K562 (cell line): Measurements from ENCODE around the gene MICAL2. TPM values are rescaled to one million over a fixed set of nuclear protein-coding genes. Genes with fewer than 3 reads are reported as not detected.

Source experiments
- ATAC-seq: fragments of 200-7000 bp; cut with Tn5 transposase; 3 replicates; pipeline ENCODE4 v1.9.1; 2020; ENCODE audit warnings: moderate library complexity
- BruUV-seq: library from RNA; stranded (reverse); fragments of 400-500 nt; replicated peaks from 2 replicates; lab custom pipeline; 2021; lab: Mats Ljungman, UMichigan
- CTCF ChIA-PET: fragments of 300-600 bp; formaldehyde crosslinking; extraction: SDS; loops from one replicate; lab custom pipeline; 2021; ENCODE audit warnings: low intra/inter-chr PET ratio; lab: Yijun Ruan, JAX
- POLR2A ChIA-PET: fragments of 300-600, 350-650 bp; sonication (Branson Sonifier 250); formaldehyde crosslinking; extraction: SDS; loops from one replicate; lab custom pipeline; 2021; ENCODE audit warnings: antibody characterized with exemption, inconsistent platforms; lab: Yijun Ruan, JAX
- DNase-seq, 4 experiments: peaks; one replicate each; pipeline versions ENCODE4 v3.0.0 to v3.0.0-alpha.2; 2011 to 2018; ENCODE audit warnings: low spot score in 3 of 4, mixed read lengths in 3 of 4; ENCODE audit errors: extremely low read depth in 1 of 4
- FAIRE-seq: peaks from 2 replicates; lab custom pipeline; 2011; peaks lifted over from hg19 to GRCh38; lab: Jason Lieb, UNC
- H2AFZ ChIP-seq: 2 replicates; pipeline ENCODE4 v1.6.0; 2011; ENCODE audit warnings: low read depth, low read length, control low read depth, inconsistent platforms
- H3K27ac ChIP-seq: fragments of 200-600 bp; 3 replicates; pipeline ENCODE4 v1.8.0; 2011; ENCODE audit warnings: low read depth, mild to moderate bottlenecking, control low read depth, inconsistent platforms, low read length, moderate library complexity, mixed read lengths; ENCODE audit errors: extremely low read depth
- H3K27me3 ChIP-seq, 2 experiments: fragments of 300-600 bp in 1 of 2; 2 replicates in 1 of 2; 3 replicates in 1 of 2; pipeline versions ENCODE4 v1.6.0 to v1.8.0; 2011; ENCODE audit warnings: inconsistent platforms in 2 of 2, low read length in 2 of 2, mild to moderate bottlenecking in 1 of 2, mixed read lengths in 1 of 2, moderate library complexity in 1 of 2; ENCODE audit not compliant: control insufficient read depth in 2 of 2, insufficient read depth in 2 of 2
- H3K36me3 ChIP-seq: fragments of 300-600 bp; 3 replicates; pipeline ENCODE4 v1.8.0; 2011; ENCODE audit warnings: mild to moderate bottlenecking, low read length, inconsistent platforms; ENCODE audit not compliant: control insufficient read depth, insufficient read depth
- H3K4me1 ChIP-seq, 2 experiments: fragments of 200-600 bp in 1 of 2; replicated peaks in 1 of 2; 2 replicates in 1 of 2; 3 replicates in 1 of 2; pipeline versions ENCODE4 v1.5.1 to v1.8.0; 2011; ENCODE audit warnings: inconsistent platforms in 2 of 2, low read length in 2 of 2, mild to moderate bottlenecking in 1 of 2, mixed read lengths in 1 of 2, moderate library complexity in 1 of 2; ENCODE audit not compliant: control insufficient read depth in 2 of 2, insufficient read depth in 2 of 2
- H3K4me2 ChIP-seq: 2 replicates; pipeline ENCODE4 v1.6.1; 2011; ENCODE audit warnings: low read length, control low read depth, inconsistent platforms, mixed read lengths; ENCODE audit not compliant: insufficient read depth
- H3K4me3 ChIP-seq: fragments of 200-600 bp; sonication (generic), shearing (Covaris generic); 2 replicates; pipeline ENCODE4 v1.5.1; 2016; ENCODE audit warnings: control low read depth, inconsistent platforms
- H3K79me2 ChIP-seq: fragments of 200-600 bp; 3 replicates; pipeline ENCODE4 v1.8.0; 2011; ENCODE audit warnings: low read length, inconsistent platforms; ENCODE audit not compliant: control insufficient read depth, insufficient read depth
- H3K9ac ChIP-seq, 2 experiments: 2 replicates each; pipeline versions ENCODE4 v1.6.0 to v1.6.1; 2011; ENCODE audit warnings: low read depth in 2 of 2, low read length in 2 of 2, control low read depth in 1 of 2, inconsistent platforms in 1 of 2, mild to moderate bottlenecking in 1 of 2, mixed read lengths in 1 of 2; ENCODE audit not compliant: insufficient read depth in 1 of 2
- H3K9me1 ChIP-seq: one replicate; pipeline ENCODE4 v1.6.0; 2011; ENCODE audit warnings: inconsistent platforms, mild to moderate bottlenecking, low read length, moderate library complexity; ENCODE audit not compliant: control insufficient read depth, insufficient read depth
- H3K9me3 ChIP-seq: replicated peaks from 2 replicates; pipeline ENCODE4 v1.5.1; 2011; ENCODE audit warnings: low read depth, low read length, inconsistent platforms; ENCODE audit not compliant: control insufficient read depth, insufficient read depth
- H4K20me1 ChIP-seq: replicated peaks from 2 replicates; pipeline ENCODE4 v1.6.1; 2011; ENCODE audit warnings: low read length, inconsistent platforms, mixed read lengths; ENCODE audit not compliant: control insufficient read depth, insufficient read depth
- BHLHE40 ChIP-seq: IDR thresholded peaks from 2 replicates; pipeline ENCODE4 v1.6.1; 2011; ENCODE audit warnings: low read length, improper control_type of control experiment
- EHMT2 ChIP-seq: fragments of 450-650 bp; IDR thresholded peaks from 2 replicates; pipeline ENCODE4 v1.6.1; 2018; ENCODE audit warnings: antibody characterized with exemption
- IFI16 ChIP-seq: fragments of 250-450 bp; sonication (Bioruptor Pico); IDR thresholded peaks from 2 replicates; pipeline ENCODE4 v2.1.2; 2022; ENCODE audit warnings: mild to moderate bottlenecking, inconsistent platforms
- KLF13 ChIP-seq: fragments of 450-650 bp; IDR thresholded peaks from 2 replicates; pipeline ENCODE4 v1.6.1; 2016; ENCODE audit warnings: missing genetic modification characterization, low read depth, mild to moderate bottlenecking, missing compliant biosample characterization, moderate library complexity, borderline replicate concordance
- MEIS2 ChIP-seq: fragments of 450-650 bp; IDR thresholded peaks from 2 replicates; pipeline ENCODE4 v1.6.1; 2014; ENCODE audit warnings: mild to moderate bottlenecking; ENCODE audit not compliant: partially characterized antibody
- OTX1 ChIP-seq: fragments of 450-650 bp; formaldehyde crosslinking; IDR thresholded peaks from 2 replicates; pipeline ENCODE4 v1.4.0; 2022; ENCODE audit warnings: mild to moderate bottlenecking
- RHOXF2B ChIP-seq: fragments of 250-450 bp; sonication (Bioruptor Pico); conservative IDR thresholded peaks from 2 replicates; pipeline ENCODE4 v1.5.1; 2021
- RREB1 ChIP-seq: fragments of 250-450 bp; sonication (Bioruptor Pico); IDR thresholded peaks from 2 replicates; pipeline ENCODE4 v1.4.0; 2020
- STAG1 ChIP-seq: sonication (generic); formaldehyde crosslinking; IDR thresholded peaks from 2 replicates; pipeline ENCODE4 v1.5.0; 2020; ENCODE audit warnings: missing genetic modification reagents, borderline replicate concordance
- TGIF2 ChIP-seq: sonication (generic); formaldehyde crosslinking; IDR thresholded peaks from 2 replicates; pipeline ENCODE4 v1.8.1; 2022; ENCODE audit warnings: mild to moderate bottlenecking, missing genetic modification reagents, moderate library complexity
- ZBTB1 ChIP-seq: sonication (generic); formaldehyde crosslinking; IDR thresholded peaks from 2 replicates; pipeline ENCODE4 v1.8.1; 2023; ENCODE audit warnings: missing genetic modification reagents, low read depth, mild to moderate bottlenecking, borderline replicate concordance
- ZNF551 ChIP-seq: fragments of 250-450 bp; sonication (Bioruptor Pico); IDR thresholded peaks from 2 replicates; pipeline ENCODE4 v1.5.0; 2021; ENCODE audit warnings: mild to moderate bottlenecking, moderate library complexity
- WGBS: fragments of 100-300 bp; shearing (Covaris generic); methylation state at CpG from one replicate; pipeline ENCODE4 v1.1.6; 2016; ENCODE audit warnings: low coverage, mixed read lengths; ENCODE audit not compliant: insufficient coverage; ENCODE audit errors: missing lambda C conversion rate; 5-methylcytosine and 5-hydroxymethylcytosine counted together
- in situ Hi-C: fragments of 300-500 bp; cut with MboI; formaldehyde crosslinking; loops from 4 replicates; pipeline ENCODE4 v1.15.0; 2018; ENCODE audit warnings: inconsistent platforms, mixed read lengths
- intact Hi-C: fragments of 100-400 bp; cut with micrococcal nuclease; formaldehyde crosslinking; loops from 2 replicates; pipeline ENCODE4 v1.14.2; 2022
- polyA plus RNA-seq, 8 experiments: library from polyadenylated mRNA; depleted of rRNA in 4 of 8; stranded (reverse) in 5 of 8; unstranded in 3 of 8; fragments of >200 nt; fragmentation: Nextera tagmentation in 2 of 8; fragmentation: Illumina TruSeq in 1 of 8; extraction: Ambion mirVana in 2 of 8; extraction: Trizol in 1 of 8; gene quantifications; 2 replicates each; pipeline versions ENCODE4 v1.2.1 to v1.2.3, GENCODE V29; 2011 to 2014; ENCODE audit warnings: inconsistent platforms in 1 of 8, missing spikeins in 1 of 8
- total RNA-seq, 7 experiments: library from RNA; depleted of rRNA in 6 of 7; stranded (reverse); fragments of >200 nt in 6 of 7; fragmentation: Illumina TruSeq in 2 of 7; extraction: Trizol in 2 of 7; gene quantifications; 2 replicates each; pipeline versions ENCODE4 v1.2.1 to v1.2.3, GENCODE V29; 2011 to 2021; ENCODE audit warnings: low replicate concordance in 1 of 7

The MICAL2 gene
- total and polyA plus RNA-seq, 9 of the 15 experiments (the other 6 are each of a cell fraction or from before 2014, with no cell fraction given), result 4.7 to 64.2 (median 33.6) TPM

GRCh38 chr11:12199231-12199948 is 89.0 kb downstream of the MICAL2 start:
- no peak overlapping the region for H2AFZ ChIP-seq
- H3K9me3 ChIP-seq, result 0 out of 2 replicates have a peak, but pooled peaks cover 2% of the 10 kb centered on the region
- peaks cover 7% of the 10 kb centered on the region; the same call in 2 of the 3 replicates for H3K79me2 ChIP-seq
- H3K4me3 ChIP-seq, result no peak overlapping the region
- POLR2A ChIA-PET, result interaction anchor here (0.9 to 3.2 kb wide), 6 partner anchors 9 to 75 kb away, joined by 3 to 21 read pairs (median 8); no protein-coding TSS in a partner anchor
- peak; percentile 18 for ATAC-seq
- H3K27ac ChIP-seq, result peak overlapping the region; percentile 89; the same call in 2 of the 3 replicates
- peaks cover 15% of the 10 kb centered on the region for H3K36me3 ChIP-seq
- H3K9ac ChIP-seq, result peak overlapping the region; percentile 63 to 68; a peak in 3 of 4 replicates
- WGBS, result 39% methylated on average over 13 of the region's 13 CpGs
- peaks cover 2% of the 10 kb centered on the region for H3K9me1 ChIP-seq
- DNase-seq, result peak in 2 of 4 experiments; percentile 37 to 72
- CTCF ChIA-PET, result no interaction called here
- FAIRE-seq, result no peak
- in situ Hi-C loops, result no loop called here
- intact Hi-C loops, result no loop called here
- H3K4me2 ChIP-seq, result no peak overlapping the region
- no peaks in the 10 kb centered on the region; a peak in 1 of 5 replicates for H3K27me3 ChIP-seq
- no TSS peak for BruUV-seq
- H3K4me1 ChIP-seq, result peaks cover 33 to 58% of the 10 kb centered on the region in 2 experiments
- H4K20me1 ChIP-seq, result 0 out of 2 replicates have a peak, but pooled peaks cover 2% of the 10 kb centered on the region
- TF ChIP-seq TGIF2 (CRISPR knock-in tag) (no peak), ZBTB1 (no peak), KLF13 (tag) (no peak), BHLHE40 (peak; percentile 40; the same call in 1 of the 2 replicates), IFI16 (CRISPR knock-in tag) (no peak), OTX1 (CRISPR knock-in tag) (no peak), ZNF551 (CRISPR knock-in tag) (no peak), MEIS2 (peak; percentile 71), EHMT2 (no peak), STAG1 (CRISPR knock-in tag) (no peak), RREB1 (CRISPR knock-in tag) (no peak), RHOXF2B (CRISPR knock-in tag) (no peak)
